Prostate gland (tissue), 2 donors: ENCODE results near the gene OCSTAMP. TPM values are rescaled to one million over a fixed set of nuclear protein-coding genes. Genes with fewer than 3 reads are reported as not detected.
A peak's percentile ranks its signal among the peaks of the same experiment; 100 is the strongest.

Experiments
- DNase-seq: peaks from one replicate; pipeline ENCODE4 v3.0.0-alpha.2; 2019; ENCODE audit warnings: low spot score
- H3K27ac ChIP-seq, 2 donors: fragments of 200-600 bp; sonication (generic); 2 replicates each; pipeline ENCODE4 v1.5.1; 2017 to 2019
- H3K27me3 ChIP-seq: fragments of 200-600 bp; sonication (generic); replicated peaks from 2 replicates; pipeline ENCODE4 v1.5.1; 2019; ENCODE audit not compliant: insufficient read depth
- H3K36me3 ChIP-seq, 2 donors: fragments of 200-600 bp; sonication (generic); 1 replicate in 1 of 2; 2 replicates in 1 of 2; pipeline versions ENCODE4 v1.5.1 to v1.8.1; 2017 to 2019
- H3K4me1 ChIP-seq: fragments of 200-600 bp; sonication (generic); replicated peaks from 2 replicates; pipeline ENCODE4 v1.5.1; 2019
- H3K4me3 ChIP-seq, 2 donors: fragments of 200-600 bp; sonication (generic); 2 replicates each; pipeline ENCODE4 v1.5.1; 2017 to 2019
- H3K9me3 ChIP-seq: fragments of 200-600 bp; sonication (generic); 2 replicates; pipeline ENCODE4 v1.5.1; 2017
- POLR2A ChIP-seq: fragments of 450-650 bp; IDR thresholded peaks from one replicate; pipeline ENCODE4 v1.6.1; 2016; ENCODE audit warnings: antibody characterized with exemption, mild to moderate bottlenecking
- POLR2AphosphoS5 ChIP-seq: sonication (generic); formaldehyde crosslinking; IDR thresholded peaks from one replicate; pipeline ENCODE4 v1.6.1; 2017; ENCODE audit warnings: antibody characterized with exemption
- WGBS: methylation state at CpG from one replicate; pipeline ENCODE4 v1.1.5; 2018; 5-methylcytosine and 5-hydroxymethylcytosine counted together
- intact Hi-C: fragments of 100-400 bp; cut with DNase I; formaldehyde crosslinking; loops from one replicate; pipeline ENCODE4 v1.14.2; 2022
- total RNA-seq, 2 donors: library from RNA; depleted of rRNA; stranded (reverse); fragments of >200 nt; gene quantifications; one replicate each; pipeline ENCODE4 v1.1.0, GENCODE V29; 2016
- TF ChIP-seq, protein P1 (sequence below), 4 experiments: fragments of 200-600 bp in 2 of 4; fragments of 450-650 bp in 2 of 4; sonication (generic) in 2 of 4; IDR thresholded peaks; 1 replicate in 3 of 4; 2 replicates in 1 of 4; pipeline ENCODE4 v1.5.1; 2016 to 2019; ENCODE audit warnings: antibody characterized with exemption in 4 of 4, mild to moderate bottlenecking in 2 of 4, moderate library complexity in 2 of 4

Gene OCSTAMP
- total RNA-seq, 2 donors from 2014 or later = not detected

DNA sequence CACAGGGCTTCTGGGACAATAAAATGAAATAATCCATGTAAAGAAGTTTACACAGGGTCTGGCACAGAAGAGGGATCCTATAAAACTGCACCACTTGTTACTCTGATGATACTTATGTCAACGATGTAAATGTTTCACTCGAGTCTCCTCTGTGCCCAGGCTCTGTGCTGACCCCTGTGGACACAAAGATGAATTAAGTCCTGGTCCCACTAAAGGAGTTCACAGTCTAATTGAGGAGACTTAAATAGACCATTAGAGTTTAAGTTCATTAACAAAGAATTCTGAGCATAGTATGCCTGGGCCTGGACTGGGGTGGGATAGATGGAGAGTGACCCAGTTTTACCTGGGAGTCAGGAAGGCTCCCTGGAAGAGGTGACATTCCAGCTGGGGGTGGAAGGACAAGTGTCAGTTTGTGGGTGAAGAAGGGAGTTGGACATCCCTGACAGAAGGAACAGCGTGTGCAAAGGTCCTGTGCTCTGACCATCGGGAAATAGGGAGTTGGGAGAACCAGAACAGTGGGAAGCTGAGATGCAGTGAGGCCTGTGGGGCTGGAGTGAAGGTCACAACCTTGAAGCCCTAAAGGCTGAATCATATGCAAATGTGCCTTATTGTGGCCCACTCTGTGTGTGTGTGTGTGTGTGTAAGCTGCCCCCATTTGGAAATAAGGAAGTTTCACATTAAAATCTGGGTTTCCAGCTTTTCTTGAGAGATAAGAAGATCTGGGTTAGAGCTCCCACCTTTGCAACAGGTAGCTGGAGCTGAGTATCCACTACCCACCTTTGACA is 1.1 kb downstream of the OCSTAMP start:
- H3K9me3 ChIP-seq = no peaks in the 10 kb centered on the region
- H3K27me3 ChIP-seq = no peaks in the 10 kb centered on the region
- no peak overlapping the region for H3K4me3 ChIP-seq
- no peaks in the 10 kb centered on the region for H3K4me1 ChIP-seq
- DNase-seq = no peak
- no peak overlapping the region for H3K27ac ChIP-seq
- no peaks in the 10 kb centered on the region for H3K36me3 ChIP-seq
- intact Hi-C loops = no loop called here
- TF ChIP-seq POLR2A = no peak
- peak; percentile 42 for TF ChIP-seq POLR2AphosphoS5
- TF ChIP-seq, protein P1, sequence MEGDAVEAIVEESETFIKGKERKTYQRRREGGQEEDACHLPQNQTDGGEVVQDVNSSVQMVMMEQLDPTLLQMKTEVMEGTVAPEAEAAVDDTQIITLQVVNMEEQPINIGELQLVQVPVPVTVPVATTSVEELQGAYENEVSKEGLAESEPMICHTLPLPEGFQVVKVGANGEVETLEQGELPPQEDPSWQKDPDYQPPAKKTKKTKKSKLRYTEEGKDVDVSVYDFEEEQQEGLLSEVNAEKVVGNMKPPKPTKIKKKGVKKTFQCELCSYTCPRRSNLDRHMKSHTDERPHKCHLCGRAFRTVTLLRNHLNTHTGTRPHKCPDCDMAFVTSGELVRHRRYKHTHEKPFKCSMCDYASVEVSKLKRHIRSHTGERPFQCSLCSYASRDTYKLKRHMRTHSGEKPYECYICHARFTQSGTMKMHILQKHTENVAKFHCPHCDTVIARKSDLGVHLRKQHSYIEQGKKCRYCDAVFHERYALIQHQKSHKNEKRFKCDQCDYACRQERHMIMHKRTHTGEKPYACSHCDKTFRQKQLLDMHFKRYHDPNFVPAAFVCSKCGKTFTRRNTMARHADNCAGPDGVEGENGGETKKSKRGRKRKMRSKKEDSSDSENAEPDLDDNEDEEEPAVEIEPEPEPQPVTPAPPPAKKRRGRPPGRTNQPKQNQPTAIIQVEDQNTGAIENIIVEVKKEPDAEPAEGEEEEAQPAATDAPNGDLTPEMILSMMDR (IDR thresholded peaks at IDR 0.05) = no peak
- WGBS = 69% methylated on average over 4 of the region's 4 CpGs

DNA sequence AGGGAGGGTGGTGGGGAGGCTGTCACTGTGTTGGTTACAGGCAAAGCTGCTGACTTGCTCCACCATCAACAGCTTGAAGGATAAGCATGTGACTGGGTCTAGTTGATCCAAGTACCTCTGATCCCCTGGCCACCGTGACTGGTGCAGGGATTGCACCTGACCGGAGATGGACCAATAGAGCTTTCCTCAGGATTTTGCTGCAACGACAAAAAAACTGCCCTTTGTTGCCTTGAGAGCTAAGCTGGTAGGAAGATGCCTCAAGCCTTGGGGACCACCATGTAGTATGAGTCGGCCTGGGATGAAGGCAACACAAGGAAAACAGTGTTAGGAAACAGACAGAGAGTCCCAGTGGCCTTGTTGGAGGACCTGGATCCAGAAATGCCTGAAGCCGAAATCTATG is 1.8 kb downstream of the OCSTAMP start:
- no peak for DNase-seq
- H3K27me3 ChIP-seq = no peaks in the 10 kb centered on the region
- no peak overlapping the region for H3K4me3 ChIP-seq
- H3K27ac ChIP-seq = no peak overlapping the region
- intact Hi-C loops = no loop called here
- WGBS = 87% methylated on average over 5 of the region's 5 CpGs
- no peaks in the 10 kb centered on the region for H3K4me1 ChIP-seq
- H3K9me3 ChIP-seq = no peaks in the 10 kb centered on the region
- no peaks in the 10 kb centered on the region for H3K36me3 ChIP-seq
- no peak for TF ChIP-seq POLR2A
- TF ChIP-seq, protein P1 (IDR thresholded peaks at IDR 0.05) = no peak

DNA sequence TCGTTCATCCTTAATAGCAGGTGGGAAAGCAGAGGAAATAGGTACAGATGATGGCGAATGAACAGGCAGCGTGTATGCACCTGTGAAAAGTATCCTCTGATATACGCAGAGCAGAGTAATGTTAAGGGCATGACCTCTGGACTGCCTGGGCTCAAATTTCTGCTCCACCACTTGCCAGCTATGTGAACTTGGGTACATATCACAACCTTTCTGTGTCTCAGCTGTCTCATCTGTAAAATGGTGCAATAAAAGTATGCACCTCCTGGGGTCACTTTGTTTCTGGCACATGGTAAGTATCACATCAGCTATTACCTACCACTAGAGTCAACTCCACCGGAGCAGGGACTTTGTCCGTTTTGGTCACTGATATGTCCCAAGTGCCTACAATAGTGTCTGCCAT is 2.5 kb downstream of the OCSTAMP start:
- H3K36me3 ChIP-seq = no peaks in the 10 kb centered on the region
- intact Hi-C loops = no loop called here
- H3K27ac ChIP-seq = no peak overlapping the region
- no peaks in the 10 kb centered on the region for H3K9me3 ChIP-seq
- TF ChIP-seq POLR2AphosphoS5 (no peak), POLR2A (no peak)
- TF ChIP-seq, protein P1 (IDR thresholded peaks at IDR 0.05) = no peak
- H3K27me3 ChIP-seq = no peaks in the 10 kb centered on the region
- 81% methylated on average over 6 of the region's 6 CpGs for WGBS
- DNase-seq = no peak
- H3K4me1 ChIP-seq = no peaks in the 10 kb centered on the region
- H3K4me3 ChIP-seq = no peak overlapping the region

DNA sequence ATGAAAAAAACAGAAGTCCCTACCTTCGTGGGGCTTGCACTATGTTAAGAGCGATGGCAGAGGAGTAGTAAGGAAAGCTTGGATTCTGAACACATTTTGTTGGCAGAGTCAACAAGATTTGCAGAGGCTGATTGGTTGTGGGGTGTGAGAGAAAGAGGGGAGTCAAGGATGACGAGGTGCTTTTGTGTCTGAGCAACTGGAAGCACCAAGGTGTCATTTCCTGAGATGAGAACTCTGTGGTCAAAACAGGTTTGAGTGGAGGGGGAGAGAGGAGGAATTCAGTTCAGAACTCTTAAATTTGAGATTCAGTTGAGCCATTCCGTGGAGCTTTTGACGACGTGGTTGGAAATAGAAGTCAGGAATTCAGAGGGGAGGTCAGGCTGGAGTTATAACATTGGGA is 3.5 kb downstream of the OCSTAMP start:
- 71% methylated on average over 6 of the region's 6 CpGs for WGBS
- DNase-seq = no peak
- Histone ChIP-seq H3K36me3 (no peaks in the 10 kb centered on the region), H3K9me3 (no peaks in the 10 kb centered on the region), H3K27ac (no peak overlapping the region), H3K27me3 (no peaks in the 10 kb centered on the region), H3K4me3 (no peak overlapping the region), H3K4me1 (no peaks in the 10 kb centered on the region)
- TF ChIP-seq, protein P1 (IDR thresholded peaks at IDR 0.05) = no peak
- TF ChIP-seq POLR2AphosphoS5 = no peak
- no peak for TF ChIP-seq POLR2A
- intact Hi-C loops = no loop called here

DNA sequence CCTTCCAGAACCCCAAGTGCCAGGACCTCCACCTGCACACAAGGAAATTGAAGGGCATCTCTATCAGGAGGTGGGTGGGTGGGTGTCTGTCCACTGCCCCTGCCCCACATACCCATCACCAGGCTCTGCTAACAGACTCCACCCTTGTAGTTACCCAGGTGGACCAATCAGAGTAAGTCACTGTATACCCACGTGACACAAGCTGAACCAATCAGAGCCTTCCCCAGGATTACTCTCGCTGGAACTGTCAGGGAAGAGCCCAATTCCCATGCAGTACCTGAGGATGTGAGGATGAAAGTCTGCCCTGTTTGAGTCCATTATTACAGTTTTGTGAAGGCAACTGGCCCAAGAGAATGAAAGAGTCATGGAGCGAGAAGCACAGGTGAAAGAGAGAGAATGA is 4.2 kb downstream of the OCSTAMP start:
- TF ChIP-seq, protein P1 (IDR thresholded peaks at IDR 0.05) = no peak
- TF ChIP-seq POLR2AphosphoS5 (no peak), POLR2A (no peak)

More for the DNA sequence above, 4.2 kb downstream of the OCSTAMP start:
- Histone ChIP-seq H3K9me3 (no peaks in the 10 kb centered on the region), H3K27me3 (no peaks in the 10 kb centered on the region), H3K4me3 (no peak overlapping the region), H3K36me3 (no peaks in the 10 kb centered on the region), H3K27ac (no peak overlapping the region), H3K4me1 (no peaks in the 10 kb centered on the region)
- 90% methylated on average over 3 of the region's 3 CpGs for WGBS
- intact Hi-C loops = no loop called here
- no peak for DNase-seq
